GM23338 (cell line): ENCODE results near the gene ADCY6. TPM values are rescaled to one million over a fixed set of nuclear protein-coding genes. Genes with fewer than 3 reads are reported as not detected.
"Not testable (repeated sequence)": the region's sequence is repeated elsewhere in the genome, so short reads cannot be mapped to it uniquely, and the experiment has no call there.

ENCODE experiments used
- ATAC-seq: fragments of 200-7000 bp; cut with Tn5 transposase; 3 replicates; pipeline ENCODE4 v1.9.1; 2020
- DNase-seq: peaks from one replicate; pipeline ENCODE4 v3.0.0-alpha.2; 2015; ENCODE audit warnings: low spot score
- H2AFZ ChIP-seq: fragments of 200-600 bp; sonication (generic); 2 replicates; pipeline ENCODE4 v1.8.0; 2016; ENCODE audit warnings: antibody characterized with exemption, mild to moderate bottlenecking, moderate library complexity
- H3F3A ChIP-seq: fragments of 200-600 bp; sonication (generic); replicated peaks from 2 replicates; pipeline ENCODE4 v1.8.0; 2017; ENCODE audit warnings: antibody characterized with exemption, mixed run types, low read depth
- H3K27ac ChIP-seq: fragments of 200-600 bp; sonication (generic); 2 replicates; pipeline ENCODE4 v1.6.1; 2016; ENCODE audit warnings: low read depth
- H3K27me3 ChIP-seq: fragments of 200-600 bp; sonication (generic); 2 replicates; pipeline ENCODE4 v1.8.0; 2016; ENCODE audit warnings: mild to moderate bottlenecking, mixed run types, moderate library complexity; ENCODE audit not compliant: insufficient read depth
- H3K36me3 ChIP-seq: fragments of 200-600 bp; sonication (generic); 2 replicates; pipeline ENCODE4 v1.8.0; 2016; ENCODE audit warnings: mild to moderate bottlenecking; ENCODE audit not compliant: insufficient read depth
- H3K4me1 ChIP-seq: fragments of 200-600 bp; sonication (generic); 2 replicates; pipeline ENCODE4 v1.8.0; 2016; ENCODE audit warnings: mild to moderate bottlenecking, moderate library complexity; ENCODE audit not compliant: insufficient read depth
- H3K4me2 ChIP-seq: fragments of 200-600 bp; sonication (generic); 2 replicates; pipeline ENCODE4 v1.7.1; 2017; ENCODE audit warnings: mixed run types
- H3K4me3 ChIP-seq: fragments of 200-600 bp; sonication (generic); 2 replicates; pipeline ENCODE4 v1.6.1; 2016; ENCODE audit warnings: mixed run types
- H3K79me2 ChIP-seq: fragments of 200-600 bp; sonication (generic); replicated peaks from 2 replicates; pipeline ENCODE4 v1.8.0; 2017; ENCODE audit warnings: mild to moderate bottlenecking; ENCODE audit not compliant: insufficient read depth
- H3K9me2 ChIP-seq: fragments of 200-600 bp; sonication (generic); 2 replicates; pipeline ENCODE4 v1.8.0; 2017; ENCODE audit not compliant: insufficient read depth
- H4K20me1 ChIP-seq: fragments of 200-600 bp; sonication (generic); replicated peaks from 2 replicates; pipeline ENCODE4 v1.8.0; 2017; ENCODE audit warnings: mild to moderate bottlenecking; ENCODE audit not compliant: insufficient read depth
- H3K27ac Mint-ChIP-seq: 2 replicates; pipeline ENCODE4 v1.8.0; 2020; ENCODE audit warnings: inconsistent platforms, mild to moderate bottlenecking, moderate library complexity, mixed read lengths
- H3K27me3 Mint-ChIP-seq: 3 replicates; pipeline ENCODE4 v1.8.0; 2022; ENCODE audit warnings: low read depth, mild to moderate bottlenecking, moderate library complexity, mixed read lengths, inconsistent platforms; ENCODE audit not compliant: insufficient read depth, poor library complexity
- H3K36me3 Mint-ChIP-seq: 3 replicates; pipeline ENCODE4 v1.8.0; 2021; ENCODE audit warnings: low read depth, mild to moderate bottlenecking, inconsistent platforms, moderate library complexity, mixed read lengths
- H3K4me1 Mint-ChIP-seq: 3 replicates; pipeline ENCODE4 v1.8.0; 2020; ENCODE audit warnings: mild to moderate bottlenecking, inconsistent platforms, mixed read lengths
- H3K4me3 Mint-ChIP-seq: 3 replicates; pipeline ENCODE4 v1.8.0; 2021; ENCODE audit warnings: moderate library complexity, mild to moderate bottlenecking, inconsistent platforms, mixed read lengths
- H3K9me3 Mint-ChIP-seq: 3 replicates; pipeline ENCODE4 v1.8.0; 2020; ENCODE audit warnings: moderate library complexity, mild to moderate bottlenecking, inconsistent platforms, mixed read lengths
- CREB1 ChIP-seq: fragments of 250-450 bp; sonication (Bioruptor Pico); IDR thresholded peaks from 2 replicates; pipeline ENCODE4 v1.5.0; 2020; ENCODE audit warnings: low read depth, mild to moderate bottlenecking, moderate library complexity
- CTCF ChIP-seq, 2 experiments: fragments of 200-600 bp in 1 of 2; sonication (generic) in 1 of 2; conservative IDR thresholded peaks; 2 replicates each; pipeline versions ENCODE4 v1.5.1 to v1.6.1; 2016 to 2017; ENCODE audit warnings: antibody characterized with exemption in 2 of 2, low read depth in 2 of 2, mild to moderate bottlenecking in 2 of 2, moderate library complexity in 1 of 2
- ETS1 ChIP-seq: IDR thresholded peaks from 2 replicates; pipeline ENCODE4 v1.6.1; 2016; ENCODE audit warnings: antibody characterized with exemption
- EZH2 ChIP-seq: fragments of 200-600 bp; sonication (generic); IDR thresholded peaks from one replicate; pipeline ENCODE4 v1.8.0; 2017; ENCODE audit warnings: antibody characterized with exemption, mild to moderate bottlenecking, low read depth; ENCODE audit not compliant: unreplicated experiment
- EZH2phosphoT487 ChIP-seq: fragments of 200-600 bp; sonication (generic); IDR thresholded peaks from one replicate; pipeline ENCODE4 v1.8.1; 2018; ENCODE audit warnings: antibody characterized with exemption; ENCODE audit not compliant: unreplicated experiment
- JUNB ChIP-seq: IDR thresholded peaks from one replicate; pipeline ENCODE4 v1.6.1; 2016; ENCODE audit warnings: antibody characterized with exemption; ENCODE audit not compliant: unreplicated experiment
- NANOG ChIP-seq: IDR thresholded peaks from 2 replicates; pipeline ENCODE4 v1.6.1; 2016; ENCODE audit warnings: antibody characterized with exemption, borderline replicate concordance
- POLR2AphosphoS5 ChIP-seq: IDR thresholded peaks from 2 replicates; pipeline ENCODE4 v1.6.1; 2016; ENCODE audit warnings: antibody characterized with exemption, low read depth
- polyA plus RNA-seq: library from polyadenylated mRNA; unstranded; fragments of >200 nt; fragmentation: Nextera tagmentation; extraction: Ambion mirVana; gene quantifications from 2 replicates; pipeline ENCODE4 v1.2.1, GENCODE V29; 2016
- total RNA-seq: library from RNA; depleted of rRNA; stranded (reverse); fragments of >200 nt; shearing (Covaris generic); gene quantifications from 2 replicates; pipeline ENCODE4 v1.2.3, GENCODE V29; 2014

ADCY6 gene
- total and polyA plus RNA-seq, 2 experiments from 2014 or later: 1.0 to 16.5 TPM

- H3K4me1 Mint-ChIP-seq: no peaks in the 10 kb centered on the region
- H3K4me1 ChIP-seq: no peaks in the 10 kb centered on the region
- no peaks in the 10 kb centered on the region for H3K36me3 ChIP-seq
- ATAC-seq (no peak), DNase-seq (no peak)
- no peak overlapping the region for H3K4me3 Mint-ChIP-seq
- no peaks in the 10 kb centered on the region for H3K9me3 Mint-ChIP-seq
- no peak overlapping the region for H3K4me3 ChIP-seq
- H4K20me1 ChIP-seq: no peaks in the 10 kb centered on the region
- no peaks in the 10 kb centered on the region for H3K9me2 ChIP-seq
- H3K4me2 ChIP-seq: no peak overlapping the region
- H3K27ac Mint-ChIP-seq: no peak overlapping the region
- TF ChIP-seq CTCF (conservative IDR thresholded peaks at IDR 0.05; ENCODE audit: low read depth in 2 of 2): no peak
- no peak overlapping the region for H3K27ac ChIP-seq
- no peaks in the 10 kb centered on the region for H3F3A ChIP-seq
- no peak overlapping the region for H2AFZ ChIP-seq
- no peaks in the 10 kb centered on the region for H3K27me3 ChIP-seq
- H3K79me2 ChIP-seq: no peaks in the 10 kb centered on the region
- H3K36me3 Mint-ChIP-seq: no peaks in the 10 kb centered on the region
- H3K27me3 Mint-ChIP-seq: no peaks in the 10 kb centered on the region
These were observed 49.1 kb downstream of the ADCY6 start for GRCh38 chr12:48739618-48740269.

- Histone ChIP-seq H3K4me1 (no peaks in the 10 kb centered on the region), H2AFZ (no peak overlapping the region), H3F3A (no peaks in the 10 kb centered on the region), H3K79me2 (no peaks in the 10 kb centered on the region), H3K27me3 (no peaks in the 10 kb centered on the region), H3K4me3 (no peak overlapping the region), H3K9me2 (no peaks in the 10 kb centered on the region), H3K36me3 (no peaks in the 10 kb centered on the region), H4K20me1 (no peaks in the 10 kb centered on the region), H3K27ac (no peak overlapping the region), H3K4me2 (no peak overlapping the region)
- Mint-ChIP-seq H3K27me3 (no peaks in the 10 kb centered on the region), H3K9me3 (no peaks in the 10 kb centered on the region), H3K27ac (no peak overlapping the region), H3K36me3 (no peaks in the 10 kb centered on the region), H3K4me1 (no peaks in the 10 kb centered on the region), H3K4me3 (no peak overlapping the region)
- ATAC-seq: no peak
- no peak for DNase-seq
- TF ChIP-seq NANOG (no peak), EZH2 (no peak), ETS1 (no peak), POLR2AphosphoS5 (no peak), CREB1 (CRISPR knock-in tag) (no peak)
These were observed 52.4 kb downstream of the ADCY6 start for GRCh38 chr12:48736456-48736855.

GRCh38 chr12:48728807-48729206 is 60.1 kb downstream of the ADCY6 start:
- Histone ChIP-seq H4K20me1 (no peaks in the 10 kb centered on the region), H3K9me2 (0 out of 2 replicates have a peak, but pooled peaks cover 5% of the 10 kb centered on the region), H3K4me1 (no peaks in the 10 kb centered on the region), H3K4me3 (no peak overlapping the region), H3K36me3 (no peaks in the 10 kb centered on the region), H3K27me3 (no peaks in the 10 kb centered on the region), H3F3A (no peaks in the 10 kb centered on the region), H3K79me2 (no peaks in the 10 kb centered on the region), H2AFZ (no peak overlapping the region; the same call in 1 of the 2 replicates), H3K27ac (no peak overlapping the region), H3K4me2 (no peak overlapping the region)
- Mint-ChIP-seq H3K27ac (no peak overlapping the region), H3K9me3 (peaks cover 2% of the 10 kb centered on the region; the same call in 1 of the 3 replicates), H3K27me3 (peaks cover 7% of the 10 kb centered on the region), H3K36me3 (no peaks in the 10 kb centered on the region), H3K4me1 (peaks cover 4% of the 10 kb centered on the region), H3K4me3 (no peak overlapping the region)
- ATAC-seq (no peak), DNase-seq (no peak)
- no peak for TF ChIP-seq EZH2
- TF ChIP-seq JUNB: no peak
- no peak for TF ChIP-seq EZH2phosphoT487

GRCh38 chr12:48720737-48721136 is 68.2 kb downstream of the ADCY6 start:
- not testable (repeated sequence) for H3K27ac Mint-ChIP-seq, H3K27ac ChIP-seq, H3K9me2 ChIP-seq, ATAC-seq, H3K4me2 ChIP-seq, DNase-seq, H3K27me3 ChIP-seq, H3K4me3 ChIP-seq, H3K36me3 ChIP-seq, H3K4me1 ChIP-seq, H3F3A ChIP-seq, H3K79me2 ChIP-seq, H4K20me1 ChIP-seq, H2AFZ ChIP-seq, H3K4me3 Mint-ChIP-seq, H3K4me1 Mint-ChIP-seq
- peaks cover 35% of the 10 kb centered on the region for H3K9me3 Mint-ChIP-seq
- H3K27me3 Mint-ChIP-seq: peaks cover 10% of the 10 kb centered on the region
- peaks cover 28% of the 10 kb centered on the region for H3K36me3 Mint-ChIP-seq

- not testable (repeated sequence) for H3K27ac Mint-ChIP-seq, ATAC-seq, H3K4me3 Mint-ChIP-seq, H4K20me1 ChIP-seq, H3K27ac ChIP-seq, H3K4me2 ChIP-seq, H3K9me2 ChIP-seq, H3K27me3 ChIP-seq, H2AFZ ChIP-seq, H3K4me1 ChIP-seq, H3K4me1 Mint-ChIP-seq, H3K36me3 ChIP-seq, H3F3A ChIP-seq, DNase-seq, H3K4me3 ChIP-seq
- Mint-ChIP-seq H3K27me3 (peaks cover 14% of the 10 kb centered on the region), H3K9me3 (peaks cover 35% of the 10 kb centered on the region), H3K36me3 (peaks cover 30% of the 10 kb centered on the region)
- peaks cover 12% of the 10 kb centered on the region for H3K79me2 ChIP-seq
These were observed 68.7 kb downstream of the ADCY6 start for GRCh38 chr12:48720171-48720570.
